Large intestine (tissue), 3 donors: Measurements from ENCODE around the gene SHISA2. TPM values are rescaled to one million over a fixed set of nuclear protein-coding genes. Genes with fewer than 3 reads are reported as not detected.
A peak's percentile ranks its signal among the peaks of the same experiment; 100 is the strongest.

Experiments used
- DNase-seq, 2 donors: peaks; one replicate each; pipeline versions ENCODE4 v3.0.0 to v3.0.0-alpha.2; 2013
- H3K27ac ChIP-seq: one replicate; pipeline ENCODE4 v1.5.1; 2013; ENCODE audit warnings: low read length
- H3K27me3 ChIP-seq: 2 replicates; pipeline ENCODE4 v1.6.1; 2013; ENCODE audit warnings: low read length; ENCODE audit not compliant: control insufficient read depth, insufficient read depth
- H3K36me3 ChIP-seq: 2 replicates; pipeline ENCODE4 v1.6.1; 2013; ENCODE audit warnings: low read length; ENCODE audit not compliant: control insufficient read depth, insufficient read depth
- H3K4me1 ChIP-seq: one replicate; pipeline ENCODE4 v1.6.1; 2013; ENCODE audit warnings: low read length; ENCODE audit not compliant: control insufficient read depth, insufficient read depth
- H3K4me3 ChIP-seq: one replicate; pipeline ENCODE4 v1.5.1; 2013; ENCODE audit warnings: low read length
- H3K9me3 ChIP-seq: one replicate; pipeline ENCODE4 v1.6.1; 2013; ENCODE audit warnings: mild to moderate bottlenecking, low read depth, low read length, moderate library complexity; ENCODE audit not compliant: control insufficient read depth
- WGBS: methylation state at CpG from one replicate; pipeline ENCODE4 v1.1.5; 2013; ENCODE audit warnings: low lambda C conversion rate; ENCODE audit not compliant: insufficient coverage; 5-methylcytosine and 5-hydroxymethylcytosine counted together
- polyA plus RNA-seq: library from polyadenylated mRNA; unstranded; fragments of 120-200 nt; gene quantifications from one replicate; pipeline ENCODE4 v1.2.1, GENCODE V29; 2013

The SHISA2 gene
- polyA plus RNA-seq, 1 donor = 5.0 TPM

DNA sequence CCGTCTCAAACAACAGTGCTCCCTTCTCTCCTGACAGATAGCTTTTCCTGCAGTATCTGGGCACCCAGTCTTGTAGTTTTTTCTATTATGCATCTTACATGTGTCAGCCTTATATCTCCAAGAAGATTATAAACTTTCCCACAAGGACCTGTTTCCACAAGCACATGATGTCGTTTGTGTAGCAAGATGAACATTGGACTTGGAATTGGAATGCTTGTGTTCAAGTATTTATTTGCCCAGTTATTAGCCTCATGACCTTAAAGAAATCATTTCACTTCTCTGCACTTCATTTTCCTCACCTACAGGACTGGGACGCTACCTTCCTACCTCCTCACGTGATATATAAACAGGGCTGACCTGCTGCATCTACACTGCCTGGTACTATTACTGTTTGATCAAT, 21.5 kb downstream of the SHISA2 start:
- H3K9me3 ChIP-seq = no peaks in the 10 kb centered on the region
- H3K27me3 ChIP-seq = no peaks in the 10 kb centered on the region
- H3K27ac ChIP-seq = no peak overlapping the region
- peak; percentile 77 to 92 for DNase-seq
- peaks cover 7% of the 10 kb centered on the region for H3K4me1 ChIP-seq
- 0% methylated on average over 1 of the region's 4 CpGs for WGBS
- H3K36me3 ChIP-seq = no peaks in the 10 kb centered on the region
- H3K4me3 ChIP-seq = no peak overlapping the region

DNA sequence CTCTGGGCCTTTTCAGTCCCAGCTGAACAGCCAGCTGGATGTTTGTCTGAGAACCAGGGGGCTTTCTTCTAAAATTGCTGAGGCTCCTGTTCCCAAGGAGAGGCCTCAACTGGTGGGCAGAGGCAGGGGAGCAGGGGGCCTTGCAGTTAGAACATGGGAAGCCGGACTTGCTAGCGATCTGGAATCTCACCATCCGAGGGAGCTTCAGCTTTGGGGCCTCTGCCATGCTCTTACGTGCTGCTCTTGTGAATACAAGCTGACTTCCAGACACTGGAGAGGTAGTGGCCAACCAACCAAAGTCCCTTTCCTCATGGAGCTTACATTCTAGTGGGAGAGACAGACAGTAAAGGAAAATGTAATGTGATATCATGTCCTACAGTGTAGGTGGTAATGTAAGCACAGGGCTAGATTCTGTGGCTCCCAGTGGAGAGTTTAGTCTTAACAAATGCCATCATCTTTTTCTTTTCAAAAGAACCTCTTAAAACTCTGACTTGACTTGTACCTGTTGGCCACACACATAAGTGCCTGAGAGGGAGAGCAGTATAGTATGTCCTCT, 22.2 kb downstream of the SHISA2 start:
- no CpG with 5 or more reads among the region's 4 CpGs for WGBS
- no peak overlapping the region for H3K4me3 ChIP-seq
- no peak for DNase-seq
- H3K27ac ChIP-seq = no peak overlapping the region
- H3K4me1 ChIP-seq = peaks cover 7% of the 10 kb centered on the region
- no peaks in the 10 kb centered on the region for H3K36me3 ChIP-seq
- H3K9me3 ChIP-seq = no peaks in the 10 kb centered on the region
- no peaks in the 10 kb centered on the region for H3K27me3 ChIP-seq

DNA sequence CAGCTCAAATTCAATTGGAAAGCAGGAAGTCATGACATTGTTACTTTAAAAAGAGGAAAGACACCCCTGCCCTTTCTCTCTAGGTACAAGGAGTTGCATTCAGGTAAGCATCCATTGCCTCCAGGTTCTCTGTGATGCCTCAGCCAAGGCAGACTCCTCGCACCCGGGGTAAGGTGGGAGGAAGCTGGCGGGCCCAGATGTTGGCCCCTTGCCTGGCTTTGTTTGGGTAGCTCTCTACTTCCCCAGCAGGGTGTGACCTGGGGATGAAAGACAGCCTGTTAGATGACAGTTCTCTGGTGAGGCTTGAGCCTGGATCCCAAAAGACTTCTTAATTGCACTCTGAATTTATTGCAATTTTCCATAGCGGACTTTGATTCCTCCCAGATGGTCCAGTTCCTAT, 25.6 kb downstream of the SHISA2 start:
- H3K27me3 ChIP-seq = no peaks in the 10 kb centered on the region
- no CpG with 5 or more reads among the region's 4 CpGs for WGBS

DNA sequence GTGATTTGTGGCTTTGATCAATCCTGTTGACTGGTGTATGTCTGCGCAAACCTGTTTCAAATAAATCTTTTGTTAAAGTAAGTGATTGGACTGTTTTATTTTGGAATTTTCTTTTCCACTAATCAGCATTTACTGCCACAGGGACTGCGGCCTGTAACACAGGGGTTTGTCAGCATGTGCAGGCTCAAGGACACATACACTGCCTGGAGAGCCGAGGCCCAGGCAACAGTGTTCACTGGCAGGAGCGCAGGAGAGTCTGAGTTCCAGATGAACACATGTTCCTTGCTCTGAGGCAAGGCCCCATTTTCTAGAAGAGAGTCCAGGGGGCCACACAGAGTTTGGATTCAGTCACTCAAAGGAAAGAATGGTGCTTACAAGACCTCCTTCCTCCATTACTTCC, 26.0 kb downstream of the SHISA2 start:
- DNase-seq = no peak
- no peaks in the 10 kb centered on the region for H3K36me3 ChIP-seq
- H3K27ac ChIP-seq = no peak overlapping the region
- no peaks in the 10 kb centered on the region for H3K9me3 ChIP-seq
- no CpG with 5 or more reads among the region's 4 CpGs for WGBS
- no peaks in the 10 kb centered on the region for H3K27me3 ChIP-seq
- peaks cover 7% of the 10 kb centered on the region for H3K4me1 ChIP-seq
- no peak overlapping the region for H3K4me3 ChIP-seq

More for the DNA sequence above, 25.6 kb downstream of the SHISA2 start:
- H3K4me3 ChIP-seq = no peak overlapping the region
- peaks cover 7% of the 10 kb centered on the region for H3K4me1 ChIP-seq
- no peak overlapping the region for H3K27ac ChIP-seq
- H3K9me3 ChIP-seq = no peaks in the 10 kb centered on the region
- no peak for DNase-seq
- H3K36me3 ChIP-seq = no peaks in the 10 kb centered on the region

DNA sequence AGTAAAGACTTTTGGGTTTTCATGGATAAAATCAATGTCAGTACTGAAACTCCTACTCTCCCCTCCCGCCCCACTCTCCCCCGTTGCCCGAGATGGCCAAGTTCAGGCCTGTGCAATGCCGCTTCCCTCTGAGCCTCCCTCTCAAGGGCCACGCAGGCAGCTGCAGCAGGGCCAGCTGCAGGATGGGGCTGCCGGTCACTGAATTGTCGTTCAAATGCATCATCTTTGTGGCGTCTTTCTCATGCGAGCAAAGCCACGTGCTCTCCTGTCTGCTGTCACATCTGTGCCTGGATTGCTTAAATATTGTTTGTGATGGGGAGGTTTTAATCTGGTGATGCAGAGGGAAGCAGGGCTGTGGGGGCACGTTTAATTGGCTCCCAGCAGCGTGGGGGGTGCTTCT, 26.6 kb downstream of the SHISA2 start:
- Histone ChIP-seq H3K4me3 (no peak overlapping the region), H3K27ac (no peak overlapping the region), H3K9me3 (no peaks in the 10 kb centered on the region), H3K36me3 (no peaks in the 10 kb centered on the region), H3K4me1 (peaks cover 7% of the 10 kb centered on the region), H3K27me3 (no peaks in the 10 kb centered on the region)
- no CpG with 5 or more reads among the region's 12 CpGs for WGBS
- DNase-seq = no peak

DNA sequence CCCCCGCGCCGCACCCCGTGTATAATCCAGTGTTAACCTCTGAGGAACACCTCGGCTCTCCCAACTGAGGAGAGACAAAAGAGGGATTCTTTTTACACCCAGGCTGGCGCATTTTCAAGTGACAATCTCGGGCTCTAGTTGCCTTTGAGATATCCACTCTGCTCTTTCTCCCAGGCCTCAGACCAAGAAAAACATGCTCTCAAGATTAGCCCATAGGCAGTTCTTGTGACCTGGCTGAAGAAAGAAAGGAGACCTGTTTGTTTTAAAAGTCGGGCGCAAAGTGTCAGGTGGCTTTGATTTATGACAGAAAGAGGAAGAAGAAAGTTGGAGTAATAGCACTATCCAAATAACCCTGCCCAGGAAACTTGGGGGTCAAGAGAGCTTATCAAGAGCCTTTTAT, 27.3 kb downstream of the SHISA2 start:
- Histone ChIP-seq H3K4me3 (no peak overlapping the region), H3K27ac (no peak overlapping the region), H3K4me1 (peaks cover under 1% of the 10 kb centered on the region), H3K27me3 (no peaks in the 10 kb centered on the region), H3K9me3 (no peaks in the 10 kb centered on the region), H3K36me3 (no peaks in the 10 kb centered on the region)
- WGBS = no CpG with 5 or more reads among the region's 9 CpGs
- peak; percentile 18 to 78 for DNase-seq

DNA sequence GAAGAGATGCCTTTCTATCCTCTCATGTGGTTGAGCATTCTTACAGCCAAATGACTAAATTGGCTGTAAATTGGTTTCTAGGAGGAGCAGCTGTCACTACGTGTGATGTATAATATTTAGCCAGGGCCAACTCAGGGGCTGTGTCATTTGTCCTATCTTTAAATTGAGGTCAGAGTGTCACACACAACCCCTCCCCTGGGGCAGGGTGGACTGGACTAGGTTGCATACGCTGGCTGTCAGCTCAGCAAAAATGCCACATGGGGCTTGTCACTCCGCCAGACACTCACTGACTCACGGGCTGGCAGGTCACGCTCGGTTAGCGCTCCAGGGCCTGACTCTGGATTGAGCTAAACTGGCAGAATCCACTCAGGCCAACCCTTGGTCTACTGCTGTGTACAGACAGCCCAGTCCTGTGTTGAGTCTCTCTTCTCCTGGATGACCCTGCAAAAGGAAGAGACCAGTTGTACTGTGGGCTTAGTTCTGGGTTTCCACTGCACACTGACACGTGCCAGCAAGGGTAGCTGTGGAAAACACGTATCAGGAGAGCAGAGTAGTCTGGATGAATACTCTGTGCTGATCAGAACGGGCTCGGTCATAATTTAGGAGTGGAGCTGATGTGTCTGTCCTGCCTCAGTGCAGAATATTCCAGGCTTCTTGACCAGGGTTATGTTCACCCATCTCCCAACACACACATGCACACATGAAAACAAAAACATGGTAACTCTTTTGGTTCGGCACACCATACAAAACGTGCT, 29.1 kb downstream of the SHISA2 start:
- Histone ChIP-seq H3K27ac (no peak overlapping the region), H3K4me3 (no peak overlapping the region), H3K27me3 (no peaks in the 10 kb centered on the region), H3K36me3 (no peaks in the 10 kb centered on the region), H3K4me1 (no peaks in the 10 kb centered on the region), H3K9me3 (no peaks in the 10 kb centered on the region)
- no CpG with 5 or more reads among the region's 13 CpGs for WGBS
- DNase-seq = peak; percentile 84 to 91

DNA sequence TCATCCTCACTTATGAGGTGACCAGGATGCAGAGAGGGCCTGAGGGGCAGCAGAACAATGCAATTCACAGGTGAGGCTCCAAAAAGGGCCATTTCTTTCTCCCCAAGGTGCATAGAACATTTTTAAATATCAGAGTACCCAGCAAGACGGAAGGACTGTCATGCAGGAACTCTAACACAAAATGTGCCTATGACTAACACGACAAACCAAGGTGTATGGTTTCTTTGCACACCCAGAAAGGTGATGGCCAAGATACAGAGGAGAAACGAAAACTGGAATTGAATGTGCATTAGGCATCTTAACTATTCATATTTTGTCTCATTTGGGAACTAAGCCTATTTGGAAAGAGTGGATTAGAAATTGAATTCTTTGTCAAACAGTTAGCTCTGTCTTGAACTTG, 29.9 kb downstream of the SHISA2 start:
- Histone ChIP-seq H3K4me1 (no peaks in the 10 kb centered on the region), H3K27ac (no peak overlapping the region), H3K27me3 (no peaks in the 10 kb centered on the region), H3K9me3 (no peaks in the 10 kb centered on the region), H3K4me3 (no peak overlapping the region), H3K36me3 (no peaks in the 10 kb centered on the region)
- no peak for DNase-seq
- WGBS = no CpG with 5 or more reads among the region's 3 CpGs

DNA sequence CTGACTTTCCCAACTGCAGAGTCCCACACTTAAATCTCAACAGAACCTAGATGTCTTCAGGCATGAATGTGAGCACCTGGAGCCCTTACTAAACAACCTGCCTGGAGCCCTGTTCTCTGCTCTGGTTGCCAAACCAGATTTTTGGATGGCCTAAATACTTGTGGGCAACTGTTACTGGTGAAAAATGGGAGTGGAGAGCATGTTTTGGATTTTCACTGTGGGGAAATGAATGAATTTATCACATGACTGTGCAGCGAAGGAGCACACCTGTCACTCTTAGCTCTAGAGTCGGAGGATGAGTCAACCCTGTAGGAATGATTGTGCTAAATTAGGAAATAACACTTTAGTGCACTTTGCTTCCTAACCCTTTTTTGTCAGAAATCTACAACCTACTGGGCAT, 30.3 kb downstream of the SHISA2 start:
- Histone ChIP-seq H3K27ac (no peak overlapping the region), H3K4me3 (no peak overlapping the region), H3K9me3 (no peaks in the 10 kb centered on the region), H3K36me3 (no peaks in the 10 kb centered on the region), H3K27me3 (no peaks in the 10 kb centered on the region), H3K4me1 (no peaks in the 10 kb centered on the region)
- no peak for DNase-seq
- 80% methylated on average over 1 of the region's 2 CpGs for WGBS

DNA sequence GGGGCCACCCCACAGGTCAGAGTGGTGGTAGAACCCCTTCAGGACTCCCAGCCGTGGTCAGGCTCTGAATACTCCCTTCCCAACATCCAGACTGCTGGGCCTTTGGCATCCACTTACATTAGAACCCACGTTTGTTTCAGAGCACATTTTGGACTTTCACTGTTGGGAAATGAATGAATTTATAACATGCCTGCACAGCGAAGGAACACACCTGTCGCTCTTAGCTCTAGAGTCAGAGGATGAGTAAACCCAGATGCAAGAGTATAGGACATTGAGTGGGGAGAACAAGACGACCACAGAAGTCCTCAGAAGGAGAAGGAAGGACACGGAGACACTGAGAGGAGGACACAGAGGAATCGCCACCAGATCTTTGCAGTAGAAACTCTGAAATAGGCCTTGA, 30.9 kb downstream of the SHISA2 start:
- no peaks in the 10 kb centered on the region for H3K36me3 ChIP-seq
- H3K27ac ChIP-seq = no peak overlapping the region
- H3K4me3 ChIP-seq = no peak overlapping the region
- H3K27me3 ChIP-seq = no peaks in the 10 kb centered on the region
- H3K9me3 ChIP-seq = no peaks in the 10 kb centered on the region
- no peak for DNase-seq
- no peaks in the 10 kb centered on the region for H3K4me1 ChIP-seq
- 100% methylated on average over 1 of the region's 7 CpGs for WGBS
